HEK293T (cell line): Measurements from ENCODE around the gene GTF3C6.
"Not testable (repeated sequence)": the region's sequence is repeated elsewhere in the genome, so short reads cannot be mapped to it uniquely, and the experiment has no call there.

Source experiments
- CTCF ChIA-PET: fragments of 350-600 bp; formaldehyde crosslinking; extraction: SDS; loops from one replicate; lab custom pipeline; 2021; ENCODE audit warnings: antibody characterized with exemption, inconsistent platforms; lab: Yijun Ruan, JAX
- POLR2A ChIA-PET: fragments of 350-600 bp; formaldehyde crosslinking; extraction: SDS; loops from one replicate; lab custom pipeline; 2020; ENCODE audit warnings: antibody characterized with exemption, inconsistent platforms; lab: Yijun Ruan, JAX
- DNase-seq: peaks from one replicate; pipeline ENCODE4 v3.0.0; 2012; ENCODE audit warnings: mixed read lengths; ENCODE audit errors: extremely low spot score
- ARNT ChIP-seq: fragments of 450-650 bp; IDR thresholded peaks from 2 replicates; pipeline ENCODE4 v1.6.1; 2017; ENCODE audit warnings: mild to moderate bottlenecking
- BHLHE40 ChIP-seq: fragments of 450-650 bp; IDR thresholded peaks from 2 replicates; pipeline ENCODE4 v1.6.1; 2016; ENCODE audit warnings: mild to moderate bottlenecking, moderate library complexity, borderline replicate concordance
- CTBP1 ChIP-seq: fragments of 450-650 bp; IDR thresholded peaks from 2 replicates; pipeline ENCODE4 v1.6.1; 2016; ENCODE audit warnings: borderline replicate concordance
- ELF4 ChIP-seq: fragments of 450-650 bp; IDR thresholded peaks from 2 replicates; pipeline ENCODE4 v1.6.1; 2017; ENCODE audit warnings: antibody characterized with exemption
- FOXA1 ChIP-seq: fragments of 450-650 bp; IDR thresholded peaks from 2 replicates; pipeline ENCODE4 v1.6.1; 2016; ENCODE audit warnings: mild to moderate bottlenecking
- FOXK2 ChIP-seq: fragments of 450-650 bp; IDR thresholded peaks from 2 replicates; pipeline ENCODE4 v1.6.1; 2016; ENCODE audit warnings: mild to moderate bottlenecking
- FOXM1 ChIP-seq: fragments of 450-650 bp; IDR thresholded peaks from 2 replicates; pipeline ENCODE4 v1.6.1; 2017; ENCODE audit warnings: mild to moderate bottlenecking, borderline replicate concordance
- HDGF ChIP-seq: fragments of 450-650 bp; IDR thresholded peaks from 2 replicates; pipeline ENCODE4 v1.6.1; 2017; ENCODE audit warnings: antibody characterized with exemption, borderline replicate concordance
- L3MBTL2 ChIP-seq: fragments of 450-650 bp; conservative IDR thresholded peaks from 2 replicates; pipeline ENCODE4 v1.6.1; 2016; ENCODE audit warnings: mild to moderate bottlenecking
- LEF1 ChIP-seq: fragments of 450-650 bp; IDR thresholded peaks from 2 replicates; pipeline ENCODE4 v1.6.1; 2017; ENCODE audit warnings: mild to moderate bottlenecking, borderline replicate concordance
- NFRKB ChIP-seq: fragments of 450-650 bp; IDR thresholded peaks from 2 replicates; pipeline ENCODE4 v1.6.1; 2016; ENCODE audit warnings: mild to moderate bottlenecking, moderate library complexity
- SP1 ChIP-seq: fragments of 450-650 bp; IDR thresholded peaks from 2 replicates; pipeline ENCODE4 v1.6.1; 2017
- SUZ12 ChIP-seq: fragments of 450-650 bp; IDR thresholded peaks from 2 replicates; pipeline ENCODE4 v1.6.1; 2016; ENCODE audit warnings: mild to moderate bottlenecking
- TARDBP ChIP-seq: fragments of 450-650 bp; IDR thresholded peaks from 2 replicates; pipeline ENCODE4 v1.6.1; 2016
- ZNF384 ChIP-seq: fragments of 450-650 bp; IDR thresholded peaks from 2 replicates; pipeline ENCODE4 v1.6.1; 2016
- TF ChIP-seq, protein P1 (sequence below): fragments of 450-650 bp; IDR thresholded peaks from 2 replicates; pipeline ENCODE4 v1.6.1; 2016

The GTF3C6 gene

DNA sequence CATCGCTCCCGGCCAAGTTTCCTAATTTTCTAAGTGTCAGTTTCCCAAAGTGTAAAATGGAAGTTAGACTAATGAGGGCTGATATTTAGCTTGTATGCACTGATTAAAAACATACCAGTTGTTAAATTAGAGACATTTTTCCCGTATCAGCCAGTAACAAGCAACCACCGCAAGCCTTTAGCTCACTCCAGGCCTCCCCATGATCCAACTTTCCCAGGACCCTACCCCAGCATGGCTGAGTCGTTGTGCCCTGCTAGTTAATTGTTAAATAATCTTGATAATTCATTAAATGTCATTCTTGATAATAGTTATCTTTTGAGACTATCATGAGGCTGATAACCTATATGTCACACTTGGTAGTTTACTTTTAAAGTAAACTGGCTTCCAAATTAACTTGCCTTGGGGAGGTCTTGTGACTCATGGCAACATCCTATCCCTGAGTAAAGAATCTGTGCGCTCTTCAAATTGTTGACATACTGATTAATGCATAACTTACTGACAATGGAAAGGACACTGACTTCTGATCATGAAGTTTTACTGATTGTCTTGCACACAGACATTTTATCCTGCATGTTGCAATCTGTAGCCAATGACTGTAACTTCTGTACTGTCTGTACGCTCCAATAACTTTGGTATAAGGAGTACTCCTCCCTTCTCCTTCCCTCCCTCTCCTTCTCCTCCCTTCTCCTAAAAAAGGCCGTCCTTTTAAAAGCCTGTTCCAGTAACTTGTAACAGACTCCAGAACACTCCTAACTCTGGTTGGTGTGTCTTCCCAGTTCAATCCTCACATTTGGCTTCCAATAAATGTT is 6.3 kb upstream of the GTF3C6 start:
- CTCF ChIA-PET, result interaction anchor here (1.0 kb wide), 1 partner anchor 270 kb away, joined by 8 read pairs; no protein-coding TSS in a partner anchor
- no peak for DNase-seq
- POLR2A ChIA-PET, result interaction anchor here (0.9 kb wide), 1 partner anchor 78 kb away, joined by 3 read pairs; the partner anchor contains the start of gene AMD1
- TF ChIP-seq ELF4, result no peak
- TF ChIP-seq SP1, result no peak
- TF ChIP-seq LEF1, result no peak
- no peak for TF ChIP-seq L3MBTL2
- no peak for TF ChIP-seq SUZ12
- TF ChIP-seq ARNT, result no peak

DNA sequence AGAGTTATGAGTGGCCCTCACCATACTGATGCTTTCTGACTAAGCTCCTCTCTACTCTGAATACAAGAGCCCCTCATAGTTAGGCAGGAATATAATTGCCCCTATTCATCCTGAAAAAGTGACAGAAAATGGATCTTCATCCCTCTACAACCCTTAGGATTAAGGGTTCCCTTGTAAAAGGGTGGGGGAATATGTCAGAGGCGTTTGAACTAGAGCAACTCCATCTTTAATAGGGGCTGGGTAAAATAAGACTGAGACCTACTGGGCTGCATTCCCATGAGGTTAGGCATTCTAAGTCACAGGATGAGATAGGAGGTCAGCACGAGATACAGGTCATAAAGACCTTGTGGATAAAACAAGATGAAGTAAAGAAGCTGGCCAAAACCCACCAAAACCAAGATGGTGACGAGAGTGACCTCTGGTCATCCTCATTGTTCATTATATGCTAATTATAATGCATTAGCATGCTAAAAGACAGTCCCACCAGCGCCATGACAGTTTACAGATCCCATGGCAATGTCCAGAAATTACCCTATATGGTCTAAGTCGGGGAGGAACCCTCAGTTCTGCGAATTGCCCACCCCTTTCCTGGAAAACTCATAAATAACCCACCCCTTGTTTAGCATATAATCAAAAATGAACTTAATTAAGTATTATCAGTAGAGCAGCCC is 4.7 kb upstream of the GTF3C6 start:
- no peak for DNase-seq
- POLR2A ChIA-PET, result no interaction called here
- CTCF ChIA-PET, result no interaction called here
- TF ChIP-seq SP1 (no peak), ZNF384 (no peak)

DNA sequence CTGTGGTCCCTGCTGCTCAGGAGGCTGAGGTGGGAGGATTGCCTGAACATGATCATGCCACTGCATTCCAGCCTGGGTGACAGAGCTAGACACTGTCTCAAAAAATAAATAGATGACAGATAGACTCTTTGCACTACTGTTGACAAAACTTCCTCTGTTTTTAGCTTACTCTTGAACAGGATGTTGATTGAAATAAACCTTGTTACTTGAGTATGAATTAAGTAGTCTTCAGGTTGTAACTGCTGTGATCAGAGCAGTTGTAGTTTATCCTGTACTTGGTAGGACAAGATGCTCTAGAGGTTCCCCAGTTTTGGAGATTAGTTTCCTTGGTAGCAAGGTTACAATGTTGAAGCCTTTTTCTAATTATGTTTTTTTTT is 1.5 kb downstream of the GTF3C6 start:
- POLR2A ChIA-PET, result interaction anchor here (0.6 to 2.4 kb wide), 4 partner anchors 8 to 1342 kb away, joined by 3 to 8 read pairs (median 3); no protein-coding TSS in a partner anchor
- no peak for DNase-seq
- CTCF ChIA-PET, result no interaction called here
- TF ChIP-seq ZNF384 (no peak), SP1 (no peak), LEF1 (no peak), SUZ12 (no peak), HDGF (no peak), L3MBTL2 (no peak), BHLHE40 (no peak), ARNT (no peak), CTBP1 (no peak), NFRKB (no peak), FOXA1 (no peak), ELF4 (no peak)
- TF ChIP-seq, protein P1, sequence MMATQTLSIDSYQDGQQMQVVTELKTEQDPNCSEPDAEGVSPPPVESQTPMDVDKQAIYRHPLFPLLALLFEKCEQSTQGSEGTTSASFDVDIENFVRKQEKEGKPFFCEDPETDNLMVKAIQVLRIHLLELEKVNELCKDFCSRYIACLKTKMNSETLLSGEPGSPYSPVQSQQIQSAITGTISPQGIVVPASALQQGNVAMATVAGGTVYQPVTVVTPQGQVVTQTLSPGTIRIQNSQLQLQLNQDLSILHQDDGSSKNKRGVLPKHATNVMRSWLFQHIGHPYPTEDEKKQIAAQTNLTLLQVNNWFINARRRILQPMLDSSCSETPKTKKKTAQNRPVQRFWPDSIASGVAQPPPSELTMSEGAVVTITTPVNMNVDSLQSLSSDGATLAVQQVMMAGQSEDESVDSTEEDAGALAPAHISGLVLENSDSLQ, result no peak

DNA sequence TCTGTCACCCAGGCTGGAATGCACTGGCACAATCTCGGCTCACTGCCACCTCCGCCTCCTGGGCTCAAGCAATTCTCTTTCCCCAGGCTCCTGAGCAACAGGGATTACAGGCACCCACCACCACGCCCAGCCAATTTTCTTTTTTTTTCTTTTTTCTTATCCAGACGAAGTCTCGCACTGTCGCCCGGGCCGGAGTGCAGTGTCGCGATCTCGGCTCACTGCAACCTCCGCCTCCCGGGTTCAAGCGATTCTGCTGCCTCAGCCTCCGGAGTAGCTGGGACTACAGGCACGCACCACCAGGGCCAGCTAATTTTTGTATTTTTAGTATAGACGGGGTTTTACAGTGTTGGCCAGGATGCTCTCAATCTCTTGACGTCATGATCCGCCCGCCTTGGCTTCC is 4.1 kb downstream of the GTF3C6 start:
- POLR2A ChIA-PET, DNase-seq, CTCF ChIA-PET: not testable (repeated sequence)

DNA sequence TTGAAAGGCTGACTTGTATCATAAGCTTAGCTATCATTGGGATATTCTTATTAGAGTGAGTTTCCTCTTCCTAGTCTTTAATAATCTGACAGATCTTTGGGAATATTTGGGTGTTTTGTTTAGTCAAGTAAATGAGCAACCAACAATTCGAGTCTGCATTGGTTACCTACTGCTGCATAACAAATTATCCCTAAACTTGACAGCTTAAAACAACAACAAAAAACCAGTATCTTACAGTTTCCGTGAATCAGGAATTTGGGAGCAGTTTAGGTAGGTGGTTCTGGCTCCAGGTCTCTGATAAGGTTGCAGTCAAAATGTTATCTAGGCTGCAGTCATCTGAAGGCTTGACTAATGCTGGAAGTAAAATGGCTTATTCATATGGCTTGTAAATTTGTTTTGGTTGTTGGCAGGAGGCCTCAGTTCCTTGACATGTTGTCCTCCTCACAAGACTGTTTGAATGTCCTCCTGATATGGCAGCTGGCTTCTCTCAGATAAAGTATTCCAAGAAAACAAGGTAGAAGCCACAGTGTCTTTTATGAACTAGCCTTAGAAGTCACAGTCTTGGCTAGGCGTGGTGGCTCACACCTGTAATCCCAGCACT is 7.2 kb downstream of the GTF3C6 start:
- ChIA-PET POLR2A (no interaction called here), CTCF (no interaction called here)
- TF ChIP-seq HDGF (no peak), TARDBP (no peak), SUZ12 (no peak), CTBP1 (no peak), FOXM1 (no peak), LEF1 (no peak), FOXK2 (no peak), SP1 (no peak), L3MBTL2 (no peak), ARNT (no peak), ELF4 (no peak), FOXA1 (no peak), BHLHE40 (no peak), ZNF384 (no peak), NFRKB (no peak)
- TF ChIP-seq, protein P1, result no peak
- DNase-seq, result no peak

DNA sequence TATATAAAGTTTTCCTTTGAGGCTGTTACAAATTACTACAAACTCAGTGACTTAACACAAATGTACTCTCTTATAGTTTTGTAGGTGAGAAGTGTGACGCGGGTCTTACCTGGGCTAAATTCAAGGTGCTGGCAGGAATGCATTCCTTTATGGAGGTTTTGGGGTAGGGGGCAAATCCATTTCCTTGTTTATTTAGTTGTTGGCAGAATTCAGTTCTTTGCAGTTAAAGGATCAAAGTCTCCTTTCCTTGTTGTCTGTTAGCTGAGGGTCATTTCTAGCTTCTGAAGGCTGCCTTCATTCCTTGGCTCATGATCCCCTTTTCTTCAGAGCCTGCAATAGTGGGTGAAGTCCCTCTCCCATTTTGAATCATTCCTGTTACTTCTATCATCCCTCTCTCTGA is 10.2 kb downstream of the GTF3C6 start:
- DNase-seq, CTCF ChIA-PET: not testable (repeated sequence)
- POLR2A ChIA-PET, result interaction anchor here (1.6 kb wide), 1 partner anchor 9 kb away, joined by 8 read pairs; the partner anchor contains the start of gene GTF3C6

DNA sequence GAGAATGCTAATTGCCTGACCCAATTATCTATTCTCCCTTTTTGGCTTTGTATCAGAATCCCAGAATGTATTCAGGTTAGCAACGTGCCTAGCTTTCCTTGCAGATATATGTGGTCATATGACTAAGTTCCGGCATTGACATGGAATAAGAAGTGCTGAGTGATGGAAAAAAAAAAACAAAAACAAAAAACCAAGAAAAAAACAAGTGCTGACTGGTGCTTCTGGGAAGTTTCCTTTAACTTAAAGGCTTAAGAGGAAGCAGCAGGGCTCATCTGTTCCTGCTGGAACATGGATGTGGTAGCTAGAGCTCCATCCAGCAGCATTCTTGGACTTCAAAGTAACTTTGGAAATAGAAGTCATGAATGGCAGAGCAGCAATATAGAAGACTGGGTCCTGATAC is 13.0 kb downstream of the GTF3C6 start:
- CTCF ChIA-PET, result no interaction called here
- POLR2A ChIA-PET, result interaction anchor here (2.7 to 3.2 kb wide), 2 partner anchors 11 to 13 kb away, joined by 18 to 25 read pairs; partner anchors contain the start of genes GTF3C6 and RPF2
- no peak for DNase-seq
- TF ChIP-seq CTBP1 (no peak), ARNT (no peak), SUZ12 (no peak)
